Hepatocyte (in vitro differentiated cells): Measurements from ENCODE around the gene SCAI. TPM values are rescaled to one million over a fixed set of nuclear protein-coding genes. Genes with fewer than 3 reads are reported as not detected.
A peak's percentile ranks its signal among the peaks of the same experiment; 100 is the strongest.

Source experiments
- DNase-seq: peaks from one replicate; pipeline ENCODE4 v3.0.0-alpha.2; 2016; ENCODE audit warnings: low spot score
- H2AFZ ChIP-seq: fragments of 200-600 bp; sonication (generic); 2 replicates; pipeline ENCODE4 v1.6.0; 2016; ENCODE audit warnings: antibody characterized with exemption, mild to moderate bottlenecking
- H3K27ac ChIP-seq: fragments of 200-600 bp; sonication (generic); 2 replicates; pipeline ENCODE4 v1.5.1; 2016; ENCODE audit warnings: mild to moderate bottlenecking
- H3K27me3 ChIP-seq: fragments of 200-600 bp; sonication (generic); 2 replicates; pipeline ENCODE4 v1.6.1; 2016
- H3K36me3 ChIP-seq: fragments of 200-600 bp; sonication (generic); replicated peaks from 2 replicates; pipeline ENCODE4 v1.5.1; 2016; ENCODE audit warnings: low read depth; ENCODE audit not compliant: insufficient read depth
- H3K4me1 ChIP-seq: fragments of 200-600 bp; sonication (generic); 2 replicates; pipeline ENCODE4 v1.5.1; 2016; ENCODE audit warnings: mild to moderate bottlenecking, moderate library complexity; ENCODE audit not compliant: insufficient read depth
- H3K4me2 ChIP-seq: fragments of 200-600 bp; sonication (generic); 2 replicates; pipeline ENCODE4 v1.6.0; 2016
- H3K4me3 ChIP-seq: fragments of 200-600 bp; sonication (generic); 2 replicates; pipeline ENCODE4 v1.5.1; 2016; ENCODE audit warnings: mild to moderate bottlenecking
- H3K79me2 ChIP-seq: fragments of 200-600 bp; sonication (generic); 2 replicates; pipeline ENCODE4 v1.6.0; 2017; ENCODE audit warnings: mild to moderate bottlenecking
- H3K9me2 ChIP-seq: fragments of 200-600 bp; sonication (generic); replicated peaks from 2 replicates; pipeline ENCODE4 v1.6.0; 2017; ENCODE audit warnings: mild to moderate bottlenecking; ENCODE audit not compliant: insufficient read depth
- H3K9me3 ChIP-seq: fragments of 200-600 bp; sonication (generic); 2 replicates; pipeline ENCODE4 v1.5.1; 2016; ENCODE audit warnings: low read depth, mild to moderate bottlenecking
- H4K20me1 ChIP-seq: fragments of 200-600 bp; sonication (generic); 2 replicates; pipeline ENCODE4 v1.6.0; 2016; ENCODE audit warnings: mild to moderate bottlenecking; ENCODE audit not compliant: insufficient read depth, poor library complexity, severe bottlenecking
- EZH2 ChIP-seq: fragments of 200-600 bp; sonication (generic); IDR thresholded peaks from 2 replicates; pipeline ENCODE4 v1.6.1; 2016; ENCODE audit warnings: antibody characterized with exemption, mild to moderate bottlenecking, borderline replicate concordance
- EZH2phosphoT487 ChIP-seq: fragments of 200-600 bp; sonication (generic); IDR thresholded peaks from one replicate; pipeline ENCODE4 v1.6.1; 2018; ENCODE audit warnings: antibody characterized with exemption, mild to moderate bottlenecking, low read depth, moderate library complexity; ENCODE audit not compliant: unreplicated experiment, severe bottlenecking
- WGBS: methylation state at CpG from one replicate; pipeline ENCODE4 v1.1.6; 2016; ENCODE audit warnings: low lambda C conversion rate; ENCODE audit errors: missing lambda C conversion rate; 5-methylcytosine and 5-hydroxymethylcytosine counted together
- polyA plus RNA-seq: library from polyadenylated mRNA; unstranded; fragments of >200 nt; fragmentation: Nextera tagmentation; extraction: Ambion mirVana; gene quantifications from 2 replicates; pipeline ENCODE4 v1.2.1, GENCODE V29; 2016
- total RNA-seq: library from RNA; depleted of rRNA; stranded (reverse); fragments of >200 nt; gene quantifications from 2 replicates; pipeline ENCODE4 v1.2.3, GENCODE V29; 2014
- TF ChIP-seq, protein P1 (sequence below): fragments of 200-600 bp; sonication (generic); IDR thresholded peaks from 2 replicates; pipeline ENCODE4 v1.5.1; 2016; ENCODE audit warnings: antibody characterized with exemption, mild to moderate bottlenecking; ENCODE audit not compliant: poor library complexity

Gene SCAI
- total and polyA plus RNA-seq, 2 experiments from 2014 or later, result 0.97 to 10.5 TPM

DNA sequence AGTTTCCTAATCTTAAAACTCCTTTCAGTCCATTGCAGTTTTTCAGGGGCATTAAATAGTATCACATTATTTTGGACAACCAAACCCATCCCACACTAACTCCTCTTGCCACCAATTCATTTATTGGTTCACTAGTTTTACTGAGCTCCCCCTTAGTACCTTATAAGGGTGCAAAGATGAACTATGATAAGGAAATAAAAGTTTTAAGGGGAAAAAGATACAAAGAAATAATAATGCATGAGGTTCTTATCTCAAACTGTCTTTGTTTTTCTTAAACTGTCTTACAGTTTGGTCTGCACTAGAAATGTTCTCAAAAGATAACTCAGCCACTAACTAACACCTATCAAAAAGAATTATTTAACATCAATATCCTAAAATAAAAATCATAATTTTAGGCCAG lies 8.4 kb downstream of the SCAI start:
- peaks cover 44% of the 10 kb centered on the region for H3K79me2 ChIP-seq
- H4K20me1 ChIP-seq, result peaks cover 4% of the 10 kb centered on the region
- no peaks in the 10 kb centered on the region for H3K27me3 ChIP-seq
- no peak for TF ChIP-seq EZH2phosphoT487
- TF ChIP-seq, protein P1, sequence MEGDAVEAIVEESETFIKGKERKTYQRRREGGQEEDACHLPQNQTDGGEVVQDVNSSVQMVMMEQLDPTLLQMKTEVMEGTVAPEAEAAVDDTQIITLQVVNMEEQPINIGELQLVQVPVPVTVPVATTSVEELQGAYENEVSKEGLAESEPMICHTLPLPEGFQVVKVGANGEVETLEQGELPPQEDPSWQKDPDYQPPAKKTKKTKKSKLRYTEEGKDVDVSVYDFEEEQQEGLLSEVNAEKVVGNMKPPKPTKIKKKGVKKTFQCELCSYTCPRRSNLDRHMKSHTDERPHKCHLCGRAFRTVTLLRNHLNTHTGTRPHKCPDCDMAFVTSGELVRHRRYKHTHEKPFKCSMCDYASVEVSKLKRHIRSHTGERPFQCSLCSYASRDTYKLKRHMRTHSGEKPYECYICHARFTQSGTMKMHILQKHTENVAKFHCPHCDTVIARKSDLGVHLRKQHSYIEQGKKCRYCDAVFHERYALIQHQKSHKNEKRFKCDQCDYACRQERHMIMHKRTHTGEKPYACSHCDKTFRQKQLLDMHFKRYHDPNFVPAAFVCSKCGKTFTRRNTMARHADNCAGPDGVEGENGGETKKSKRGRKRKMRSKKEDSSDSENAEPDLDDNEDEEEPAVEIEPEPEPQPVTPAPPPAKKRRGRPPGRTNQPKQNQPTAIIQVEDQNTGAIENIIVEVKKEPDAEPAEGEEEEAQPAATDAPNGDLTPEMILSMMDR, result no peak
- H3K9me2 ChIP-seq, result no peaks in the 10 kb centered on the region
- no peak overlapping the region for H3K4me2 ChIP-seq
- H3K27ac ChIP-seq, result no peak overlapping the region
- H2AFZ ChIP-seq, result no peak overlapping the region
- no peak overlapping the region for H3K4me3 ChIP-seq
- H3K4me1 ChIP-seq, result no peaks in the 10 kb centered on the region
- H3K36me3 ChIP-seq, result no peaks in the 10 kb centered on the region
- no peak for DNase-seq
- H3K9me3 ChIP-seq, result no peaks in the 10 kb centered on the region

GRCh38 chr9:125133403-125134329 lies 9.7 kb downstream of the SCAI start:
- H3K36me3 ChIP-seq, result no peaks in the 10 kb centered on the region
- no peak overlapping the region for H3K4me2 ChIP-seq
- no peak for DNase-seq
- no peaks in the 10 kb centered on the region for H3K9me3 ChIP-seq
- peaks cover 4% of the 10 kb centered on the region for H4K20me1 ChIP-seq
- no peak overlapping the region for H3K4me3 ChIP-seq
- H2AFZ ChIP-seq, result no peak overlapping the region
- WGBS, result 92% methylated on average over 1 of the region's 1 CpG
- H3K27me3 ChIP-seq, result no peaks in the 10 kb centered on the region
- no peaks in the 10 kb centered on the region for H3K4me1 ChIP-seq
- no peak overlapping the region for H3K27ac ChIP-seq
- H3K79me2 ChIP-seq, result peaks cover 44% of the 10 kb centered on the region
- TF ChIP-seq, protein P1, result no peak
- TF ChIP-seq EZH2 (no peak), EZH2phosphoT487 (no peak)
- no peaks in the 10 kb centered on the region for H3K9me2 ChIP-seq

- 83% methylated on average over 5 of the region's 6 CpGs for WGBS
- H3K4me2 ChIP-seq, result peak overlapping the region; percentile 21
- H3K27me3 ChIP-seq, result no peaks in the 10 kb centered on the region
- peaks cover 46% of the 10 kb centered on the region for H3K79me2 ChIP-seq
- no peaks in the 10 kb centered on the region for H3K36me3 ChIP-seq
- H3K27ac ChIP-seq, result no peak overlapping the region
- H4K20me1 ChIP-seq, result peaks cover 4% of the 10 kb centered on the region
- TF ChIP-seq EZH2phosphoT487, result no peak
- TF ChIP-seq, protein P1, result no peak
- no peaks in the 10 kb centered on the region for H3K9me2 ChIP-seq
- H3K9me3 ChIP-seq, result no peaks in the 10 kb centered on the region
- DNase-seq, result no peak
- no peaks in the 10 kb centered on the region for H3K4me1 ChIP-seq
- H3K4me3 ChIP-seq, result no peak overlapping the region
- H2AFZ ChIP-seq, result no peak overlapping the region
Observed at GRCh38 chr9:125131778-125132177, 11.6 kb downstream of the SCAI start.
